HPDE6-E6E7 (cell line): ENCODE measurements around the gene LETMD1.
A peak's percentile ranks its signal among the peaks of the same experiment; 100 is the strongest.
"Not testable (repeated sequence)": the region's sequence is repeated elsewhere in the genome, so short reads cannot be mapped to it uniquely, and the experiment has no call there.

Source experiments
- DNase-seq: peaks from one replicate; pipeline ENCODE4 v3.0.0; 2011; ENCODE audit warnings: missing footprints; ENCODE audit errors: extremely low spot score

Gene LETMD1

GRCh38 chr12:51077930-51078329 is 29.8 kb downstream of the LETMD1 start:
- no peak for DNase-seq

- not testable (repeated sequence) for DNase-seq
Measured at GRCh38 chr12:51078346-51078745, 30.2 kb downstream of the LETMD1 start.

- not testable (repeated sequence) for DNase-seq
Measured at GRCh38 chr12:51078866-51079265, 30.7 kb downstream of the LETMD1 start.

GRCh38 chr12:51080136-51080535 is 32.0 kb downstream of the LETMD1 start:
- no peak for DNase-seq

- DNase-seq: no peak
Measured at GRCh38 chr12:51081421-51081820, 33.3 kb downstream of the LETMD1 start.

- DNase-seq: peak; percentile 14
Measured at GRCh38 chr12:51082561-51083125, 34.5 kb downstream of the LETMD1 start.

GRCh38 chr12:51083126-51083833 is 35.2 kb downstream of the LETMD1 start, which contains the start of gene CSRNP2:
Gene CSRNP2 (minus strand): TSS chr12:51083596. CDS start chr12:51076561, 7,035 bp downstream.
- DNase-seq: peak; percentile 99

- no peak for DNase-seq
Measured at GRCh38 chr12:51085757-51086156, 37.6 kb downstream of the LETMD1 start.

GRCh38 chr12:51086933-51087332 is 38.8 kb downstream of the LETMD1 start:
- DNase-seq: no peak

- no peak for DNase-seq
Measured at GRCh38 chr12:51087818-51088217, 39.7 kb downstream of the LETMD1 start.

- no peak for DNase-seq
Measured at GRCh38 chr12:51090705-51091229, 42.6 kb downstream of the LETMD1 start.

GRCh38 chr12:51098611-51099010 is 50.5 kb downstream of the LETMD1 start:
- DNase-seq: no peak

- no peak for DNase-seq
Measured at GRCh38 chr12:51103977-51104376, 55.9 kb downstream of the LETMD1 start.

GRCh38 chr12:51108136-51108535 is 60.0 kb downstream of the LETMD1 start:
- DNase-seq: no peak
